CD4-positive, alpha-beta T cell treated with Interleukin-12 subunit alpha and Interleukin-12 subunit beta, for 1 hour (primary cell): ENCODE results near the gene CSNK2A1.
"Not testable (repeated sequence)": the region's sequence is repeated elsewhere in the genome, so short reads cannot be mapped to it uniquely, and the experiment has no call there.

Experiments
- DNase-seq: peaks from one replicate; pipeline ENCODE4 v3.0.0-alpha.2; 2020

The CSNK2A1 gene

DNA sequence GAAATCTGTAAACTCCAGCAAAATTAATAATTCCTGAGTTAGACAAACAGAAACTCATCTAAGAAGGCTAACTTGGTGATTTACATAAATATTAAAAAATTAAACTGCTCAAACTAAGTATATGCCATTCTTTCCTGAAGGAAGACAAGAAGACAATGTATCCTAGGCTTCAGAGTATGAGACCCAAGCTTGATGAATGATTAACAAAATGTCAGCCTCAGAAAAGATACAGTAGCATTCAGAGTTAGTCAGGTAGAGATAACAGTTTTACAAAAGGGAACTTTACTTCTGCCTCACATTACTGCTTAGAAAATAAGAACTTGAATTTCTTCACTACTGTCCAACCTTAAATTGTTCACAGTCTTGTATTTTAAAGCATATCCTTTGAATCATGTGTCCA, 12.0 kb downstream of the CSNK2A1 start:
- DNase-seq: no peak

DNA sequence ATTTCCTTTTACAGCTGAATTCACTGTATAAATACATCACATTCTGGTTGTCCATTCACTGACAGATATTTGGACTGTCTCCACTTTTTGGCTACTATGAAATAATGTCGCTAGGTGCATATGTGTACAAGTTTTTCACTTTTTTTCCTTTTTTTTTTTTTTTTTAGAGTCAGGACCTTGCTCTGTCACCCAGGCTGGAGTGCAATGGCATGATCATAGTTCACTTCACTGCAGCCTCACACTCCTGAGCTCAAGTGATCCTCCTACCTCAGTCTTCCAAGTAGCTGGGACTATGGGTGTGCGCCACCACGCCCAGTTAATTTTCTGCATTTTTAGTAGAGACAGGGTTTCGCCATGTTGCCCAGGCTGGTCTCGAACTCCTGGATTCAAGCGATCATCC, 13.3 kb downstream of the CSNK2A1 start:
- no peak for DNase-seq

DNA sequence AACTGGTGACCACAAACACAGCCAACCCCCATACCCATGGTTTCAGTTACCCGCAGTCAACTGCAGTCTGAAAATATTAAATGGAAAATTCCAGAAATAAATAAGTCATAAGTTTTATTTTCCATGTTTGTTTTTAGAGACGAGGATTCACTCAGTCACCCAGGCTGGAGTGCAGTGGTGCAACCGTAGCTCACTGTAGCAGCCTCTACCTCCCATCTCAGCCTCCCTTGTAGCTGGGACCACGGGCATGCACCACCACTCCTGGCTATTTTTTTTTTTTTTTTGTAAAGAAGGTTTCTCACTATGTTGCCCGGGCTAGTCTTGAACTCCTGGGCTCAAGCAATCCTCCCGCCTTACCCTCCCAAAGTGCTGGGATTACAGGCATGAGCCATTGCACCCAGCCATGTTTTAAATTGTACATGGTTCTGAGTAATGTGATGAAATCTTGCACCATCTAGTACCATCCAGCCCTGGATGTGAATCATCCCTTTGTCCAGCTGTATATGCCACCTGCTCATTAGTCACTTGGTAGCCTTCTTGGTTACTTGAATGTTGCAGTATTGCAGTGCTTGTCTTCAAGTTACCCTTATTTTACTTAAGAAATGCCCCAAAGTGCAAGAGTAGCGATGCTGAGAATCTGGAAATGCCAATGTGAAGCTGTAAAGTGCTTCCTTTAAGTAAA, 14.5 kb downstream of the CSNK2A1 start:
- DNase-seq: no peak

DNA sequence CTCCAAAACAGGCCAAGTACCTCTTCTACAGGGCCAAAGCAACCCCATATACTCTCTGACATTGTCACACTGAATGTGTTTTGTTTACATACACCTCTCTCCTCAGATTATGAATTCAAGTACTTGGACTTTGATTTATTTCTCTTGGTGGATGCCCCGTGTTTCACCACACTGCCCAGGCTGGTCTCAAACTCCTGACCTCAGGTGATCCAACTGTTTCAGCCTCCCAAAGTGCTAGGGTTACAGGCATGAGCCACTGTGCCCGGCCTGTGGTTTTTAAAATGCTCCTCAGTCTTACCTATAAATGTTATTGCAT, 16.1 kb downstream of the CSNK2A1 start:
- no peak for DNase-seq

DNA sequence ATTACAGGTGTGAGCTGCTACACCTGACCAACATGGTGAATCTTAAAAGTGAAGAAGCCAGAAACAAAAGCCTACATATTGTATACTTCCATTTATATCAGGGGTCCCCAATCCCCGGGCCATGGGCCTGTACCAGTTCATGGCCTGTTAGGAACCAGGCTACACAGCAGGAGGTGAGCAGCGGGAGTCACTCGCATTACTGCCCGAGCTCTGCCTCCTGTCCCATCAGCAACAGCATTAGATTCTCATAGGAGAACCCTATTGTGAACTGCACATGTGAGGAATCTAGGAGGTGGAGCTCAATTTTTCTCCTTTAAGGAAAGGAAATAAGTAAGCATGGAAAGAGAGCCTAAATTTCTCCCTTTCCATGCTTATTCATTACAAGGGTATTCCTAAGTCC, 21.7 kb downstream of the CSNK2A1 start:
- DNase-seq: no peak

DNA sequence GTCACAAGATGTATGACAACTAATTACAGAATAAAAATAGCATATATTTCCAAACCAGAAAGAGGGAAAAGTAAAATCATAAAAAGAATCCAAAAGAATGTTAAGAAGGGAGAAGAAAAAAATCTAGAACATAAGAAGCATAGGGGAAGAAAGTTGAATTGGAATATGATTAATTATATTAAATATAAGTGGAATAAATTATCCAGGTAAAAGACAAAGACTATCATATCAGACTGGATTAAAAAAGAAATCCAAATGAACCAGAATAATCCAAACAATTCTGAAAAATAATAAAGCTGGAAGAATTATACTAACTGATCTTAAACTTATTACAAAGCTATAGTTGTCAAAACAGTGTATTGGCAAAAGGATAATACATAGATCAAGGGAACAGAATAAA, 23.6 kb downstream of the CSNK2A1 start:
- no peak for DNase-seq

DNA sequence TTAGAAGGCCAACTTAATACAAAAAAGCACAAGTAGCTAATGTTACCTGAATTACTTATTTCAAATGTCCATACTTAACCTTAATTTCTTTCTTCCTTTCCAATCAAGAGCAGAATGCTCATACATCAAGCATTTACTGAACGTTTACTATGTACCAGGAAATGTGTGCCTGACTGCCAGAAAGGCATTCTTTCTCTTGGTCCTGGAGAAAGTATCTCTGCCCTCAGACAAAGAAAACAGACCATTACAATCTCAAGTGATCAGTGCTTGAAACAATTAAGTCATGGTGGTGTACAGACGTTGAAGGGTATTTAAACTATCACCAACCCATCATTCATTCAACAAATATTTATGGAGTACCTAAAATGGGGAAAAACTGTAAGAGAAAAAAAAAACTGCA, 26.4 kb downstream of the CSNK2A1 start:
- DNase-seq: no peak

DNA sequence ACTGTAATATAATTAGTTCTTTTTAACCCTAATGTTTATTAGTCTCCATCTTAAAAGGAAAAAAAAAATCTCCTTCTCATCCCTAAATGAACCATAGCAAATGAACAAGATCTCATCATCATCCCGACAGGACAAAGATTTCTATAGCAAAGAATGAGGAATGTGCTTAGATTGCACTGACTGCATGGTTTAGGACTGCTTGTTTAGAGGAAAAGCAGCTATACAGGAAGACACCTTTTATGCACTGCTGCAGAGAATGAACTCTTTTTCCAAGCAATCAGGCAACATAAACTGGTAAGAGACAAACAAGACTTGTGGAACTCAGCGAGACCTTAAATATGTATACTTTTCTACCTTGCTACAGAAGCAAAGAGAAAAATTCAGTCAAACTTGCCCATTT, 26.8 kb downstream of the CSNK2A1 start:
- no peak for DNase-seq

DNA sequence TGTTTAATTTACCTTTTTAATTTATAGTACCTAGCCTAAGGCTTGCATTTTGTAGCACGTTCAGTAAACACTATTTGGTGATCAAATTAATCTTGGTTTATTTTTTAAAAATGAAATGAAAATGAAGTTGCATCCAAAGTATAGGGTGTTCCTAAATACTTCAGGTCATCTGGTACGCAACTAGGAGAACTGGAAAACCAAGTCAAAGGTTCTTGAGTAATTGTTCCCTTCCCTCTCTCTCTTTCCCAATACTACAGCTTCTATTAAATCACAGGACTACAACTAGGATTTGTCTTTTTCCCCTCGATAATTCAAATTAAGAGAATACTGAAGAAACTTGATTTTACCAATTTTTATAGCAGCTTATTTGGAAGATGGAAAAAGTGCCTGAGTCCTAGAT, 27.9 kb downstream of the CSNK2A1 start:
- no peak for DNase-seq

DNA sequence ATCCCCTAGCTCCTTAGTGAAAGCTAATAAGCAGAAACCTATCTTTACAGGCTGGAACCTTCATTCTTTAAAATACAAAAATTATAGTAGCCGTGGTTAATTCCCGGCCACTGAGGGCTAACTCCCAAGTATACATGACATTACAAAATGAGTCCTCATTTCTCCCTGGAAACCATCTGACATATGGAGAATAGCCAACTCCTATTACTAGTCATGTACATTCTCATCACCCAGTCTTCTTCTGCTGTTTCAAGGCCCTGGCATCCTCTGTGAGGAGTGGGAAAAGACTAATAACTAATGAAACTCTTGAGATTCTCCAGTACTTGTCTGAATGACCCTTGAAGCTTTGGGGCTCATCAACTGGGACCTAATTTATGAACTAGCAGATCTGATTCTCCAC, 30.2 kb downstream of the CSNK2A1 start:
- DNase-seq: no peak

DNA sequence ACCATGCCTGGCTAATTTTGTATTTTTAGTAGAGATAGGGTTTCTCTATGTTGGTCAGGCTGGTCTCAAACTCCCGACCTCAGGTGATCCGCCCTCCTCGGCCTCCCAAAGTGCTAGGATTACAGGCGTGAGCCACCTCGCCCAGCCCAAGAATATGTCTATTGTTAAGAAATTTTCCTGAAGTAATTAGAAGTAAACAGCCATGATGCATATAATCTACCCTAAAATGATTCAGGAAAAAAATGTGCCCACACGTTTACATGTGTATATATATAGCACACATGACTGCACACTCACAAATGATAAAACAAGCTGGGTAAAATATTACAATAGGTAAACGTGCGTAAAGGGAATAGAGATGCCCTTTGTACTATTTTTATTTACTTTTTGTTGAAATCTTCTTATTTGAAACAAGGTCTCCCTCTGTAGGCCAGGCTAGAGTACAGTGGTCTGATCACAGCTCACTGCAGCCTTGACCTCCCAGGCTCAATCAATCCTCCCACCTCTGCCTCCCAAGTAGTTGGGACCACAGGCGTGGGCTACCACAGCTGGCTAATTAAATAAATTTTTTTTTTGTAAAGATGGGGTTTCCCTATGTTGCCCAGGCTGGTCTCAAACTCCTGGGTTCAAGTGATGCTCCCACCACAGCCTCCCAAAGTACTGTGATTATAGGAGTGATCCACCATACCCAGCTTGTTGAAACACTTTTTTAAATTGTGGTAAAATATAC, 33.1 kb downstream of the CSNK2A1 start:
- DNase-seq: not testable (repeated sequence)

DNA sequence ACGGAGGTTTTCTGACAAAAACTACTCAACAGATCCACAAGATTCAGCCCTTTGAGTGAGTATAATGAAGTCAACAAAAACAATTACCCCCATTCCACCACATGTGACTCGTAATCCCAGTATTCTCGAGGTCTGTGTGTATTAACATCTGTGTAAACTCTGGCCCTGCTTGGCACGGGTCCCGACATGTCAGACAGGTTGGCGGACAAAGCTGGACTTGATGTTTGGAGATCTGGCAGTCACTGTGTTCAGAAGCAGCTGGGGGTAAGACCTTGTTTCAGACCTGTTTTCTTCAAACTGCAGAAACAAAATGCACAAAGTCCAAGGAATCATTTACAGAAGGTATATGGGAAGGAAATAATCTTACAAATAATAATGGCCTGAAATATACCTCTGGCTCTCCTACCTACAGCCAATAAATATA, 35.2 kb downstream of the CSNK2A1 start:
- DNase-seq: not testable (repeated sequence)

DNA sequence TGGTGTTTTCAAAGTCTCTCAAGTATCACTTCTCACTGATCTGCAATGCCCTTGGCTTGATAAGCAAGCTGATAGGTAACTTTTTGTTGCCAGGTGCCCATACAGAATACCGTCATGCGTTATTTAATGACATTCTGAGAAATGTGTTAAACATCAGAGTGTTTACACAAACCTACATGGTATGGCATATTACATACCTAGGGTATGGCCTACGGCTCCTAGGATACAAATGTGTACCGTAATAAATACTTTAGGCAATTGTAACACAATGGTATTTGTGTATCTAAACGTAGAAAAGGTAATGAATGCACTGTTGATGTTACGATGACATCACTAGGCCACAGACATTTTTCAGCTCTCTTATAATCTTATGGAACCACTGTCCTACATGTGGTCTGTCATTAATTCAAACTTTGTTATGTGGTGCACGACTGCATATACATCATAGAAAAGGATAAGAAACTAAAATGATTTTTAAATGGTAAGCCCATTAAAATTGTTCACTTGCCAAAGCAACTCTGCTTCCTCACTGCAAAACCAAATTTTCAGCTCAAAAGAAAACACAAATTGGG, 35.7 kb downstream of the CSNK2A1 start:
- no peak for DNase-seq

DNA sequence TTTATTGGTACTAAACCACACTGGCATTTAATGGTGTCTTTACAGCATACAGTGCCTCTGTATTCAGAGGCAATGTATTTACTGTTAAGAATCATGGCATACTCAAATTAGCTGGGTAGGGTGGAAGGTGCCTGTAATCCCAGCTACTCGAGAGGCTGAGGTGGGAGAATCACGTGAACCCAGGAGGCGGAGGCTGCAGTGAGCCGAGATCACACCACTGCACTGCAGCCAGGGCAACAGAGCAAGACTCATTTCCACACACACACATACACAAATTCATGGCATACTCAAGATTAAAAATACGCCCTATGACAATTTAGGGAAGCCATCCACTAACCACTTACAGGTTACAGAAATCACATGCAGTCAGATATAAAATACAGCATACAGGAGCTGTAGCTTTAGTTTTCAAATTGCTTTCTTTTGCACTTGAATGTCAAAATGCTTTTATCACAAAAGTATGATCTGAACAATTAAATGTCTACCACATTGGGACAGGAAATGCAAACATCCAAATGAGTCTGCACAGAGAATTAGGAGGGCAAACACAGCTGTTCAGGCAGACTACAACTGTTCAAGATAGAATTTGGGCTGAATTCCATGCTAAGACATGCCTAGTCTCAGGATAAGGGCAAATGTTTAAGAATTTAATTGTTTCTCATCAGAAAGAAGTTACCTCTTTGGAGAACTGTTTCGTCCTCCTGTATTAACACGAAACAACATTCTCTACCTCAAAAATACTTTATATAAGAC, 36.4 kb downstream of the CSNK2A1 start:
- DNase-seq: no peak

DNA sequence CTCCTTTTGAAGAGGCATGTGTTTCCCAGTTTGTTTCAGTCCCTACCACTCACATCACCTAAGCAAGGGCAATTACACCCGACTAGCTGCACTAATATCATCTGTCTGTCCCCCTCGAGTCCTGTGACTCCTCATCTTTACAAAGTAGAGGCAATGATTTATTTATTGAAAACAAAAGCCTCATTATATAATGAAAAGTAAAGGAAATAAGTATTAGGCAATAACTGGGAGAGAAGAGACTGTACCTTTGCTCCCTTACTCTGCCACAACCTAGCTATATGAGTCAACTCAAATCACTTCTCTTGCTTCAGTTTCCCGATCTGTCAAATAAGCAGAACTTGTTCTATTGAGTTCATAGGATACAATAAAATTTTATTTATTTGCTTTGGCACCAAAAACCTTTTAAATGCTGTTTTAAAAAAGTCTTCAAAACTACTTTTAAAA, 38.9 kb downstream of the CSNK2A1 start:
- no peak for DNase-seq

DNA sequence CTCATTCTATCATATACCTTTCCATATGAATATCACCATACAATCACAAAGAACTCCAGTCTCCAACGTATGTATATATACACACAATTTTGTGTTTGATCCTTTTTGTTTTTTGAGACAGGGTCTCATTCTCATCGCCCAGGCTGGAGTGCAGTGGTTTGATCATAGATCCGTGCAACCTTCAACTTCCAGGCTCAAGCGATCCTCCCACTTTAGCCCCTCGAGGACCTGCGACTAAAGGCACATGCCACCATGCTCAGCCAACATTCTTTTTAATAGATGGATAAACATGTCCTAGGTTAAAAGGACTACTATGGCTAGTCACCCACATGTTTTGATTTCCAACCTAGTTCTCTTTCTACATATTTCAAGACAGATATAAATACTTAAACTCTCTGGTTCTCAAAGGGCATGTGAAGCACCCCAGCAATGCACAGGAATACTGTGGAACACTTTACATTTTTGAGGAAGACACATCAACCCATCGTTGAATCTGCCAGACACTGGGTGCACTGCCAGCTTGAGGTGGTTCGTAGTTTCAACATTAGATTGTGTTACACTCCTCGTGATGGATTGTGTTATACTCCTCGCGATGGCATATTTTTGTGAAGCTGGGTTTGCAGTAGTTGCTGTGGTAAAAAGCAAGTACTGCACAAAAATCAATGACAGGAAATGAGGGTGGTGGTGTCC, 40.4 kb downstream of the CSNK2A1 start:
- no peak for DNase-seq

DNA sequence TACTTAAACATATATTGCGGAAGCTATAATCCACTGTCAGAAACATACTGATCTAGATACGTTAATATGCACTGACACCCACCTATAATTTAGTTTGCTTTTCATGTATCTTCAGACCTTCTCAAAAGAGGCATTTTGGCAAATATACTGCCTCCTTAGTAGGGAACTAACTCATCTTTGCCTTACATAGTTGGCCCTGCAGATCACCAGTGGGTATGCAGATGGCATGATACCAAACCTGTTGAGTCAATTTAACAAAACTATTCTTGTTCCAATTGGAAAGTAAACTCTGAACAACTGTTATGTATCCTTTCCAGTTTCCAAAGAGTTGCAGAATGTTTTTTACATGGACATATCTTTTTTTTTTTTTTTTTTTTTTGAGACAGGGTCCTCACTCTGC, 45.6 kb downstream of the CSNK2A1 start:
- DNase-seq: no peak

DNA sequence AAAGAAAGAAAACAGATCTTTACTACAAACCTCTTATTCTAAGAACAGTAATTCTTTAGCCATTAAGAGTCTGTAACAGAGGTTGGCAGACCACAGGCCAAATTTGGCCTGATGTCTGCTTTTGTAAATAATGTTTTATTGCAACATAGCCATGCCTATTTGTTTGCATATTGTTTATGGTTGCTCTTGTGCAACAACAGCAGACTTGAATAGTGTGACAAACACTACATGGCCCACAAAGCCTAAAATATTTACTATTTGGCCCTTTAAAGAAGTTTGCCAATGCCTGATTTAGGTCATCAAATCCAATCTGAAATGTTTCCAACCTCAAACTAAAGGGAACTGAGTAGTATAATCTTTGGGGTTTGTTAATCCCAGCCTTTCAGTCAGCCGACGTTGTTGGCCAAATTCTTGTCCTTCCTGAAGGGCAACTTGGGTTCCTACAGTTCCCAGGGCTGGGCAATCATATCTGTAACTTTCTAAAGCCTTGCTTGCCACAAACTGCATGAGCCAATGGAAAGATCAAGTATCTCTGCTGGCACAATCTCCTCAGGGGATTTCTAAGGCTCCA, 47.4 kb downstream of the CSNK2A1 start:
- no peak for DNase-seq

DNA sequence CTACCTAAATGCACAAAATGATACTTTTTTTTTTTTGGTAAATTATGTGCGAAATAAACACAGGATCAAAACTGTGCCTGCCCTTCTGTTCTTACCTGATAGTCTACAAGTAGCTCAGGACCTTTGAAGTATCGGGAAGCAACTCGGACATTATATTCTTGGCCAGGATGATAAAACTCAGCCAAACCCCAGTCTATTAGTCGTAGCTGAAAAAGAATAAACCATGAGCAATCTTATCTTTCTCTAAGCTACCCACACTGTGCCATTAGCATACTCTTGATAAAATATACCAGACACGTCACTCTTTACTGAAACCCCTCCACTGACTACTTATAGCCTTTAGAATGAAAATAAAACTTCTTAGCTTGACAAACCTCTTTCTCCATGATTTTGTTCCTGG, 51.4 kb downstream of the CSNK2A1 start:
- no peak for DNase-seq

DNA sequence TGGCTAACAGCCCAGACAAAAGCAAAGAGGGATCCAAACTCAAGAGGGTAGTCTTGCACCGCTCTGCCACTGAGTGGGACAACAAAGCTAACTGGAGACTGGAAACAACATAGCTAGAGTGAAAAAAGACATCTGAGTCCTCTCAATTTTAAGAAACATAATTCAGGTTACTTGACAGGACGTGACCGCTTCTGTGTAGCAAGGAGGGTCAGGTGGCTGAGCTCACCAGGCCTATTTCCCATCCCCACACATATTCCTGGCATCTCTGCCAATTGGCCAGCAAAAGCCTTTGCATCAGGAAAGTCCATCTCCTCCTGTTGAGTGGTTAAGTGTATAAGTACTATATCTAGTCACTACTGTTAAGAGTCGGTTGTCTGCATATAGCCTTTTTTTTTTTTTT, 55.9 kb downstream of the CSNK2A1 start:
- no peak for DNase-seq

DNA sequence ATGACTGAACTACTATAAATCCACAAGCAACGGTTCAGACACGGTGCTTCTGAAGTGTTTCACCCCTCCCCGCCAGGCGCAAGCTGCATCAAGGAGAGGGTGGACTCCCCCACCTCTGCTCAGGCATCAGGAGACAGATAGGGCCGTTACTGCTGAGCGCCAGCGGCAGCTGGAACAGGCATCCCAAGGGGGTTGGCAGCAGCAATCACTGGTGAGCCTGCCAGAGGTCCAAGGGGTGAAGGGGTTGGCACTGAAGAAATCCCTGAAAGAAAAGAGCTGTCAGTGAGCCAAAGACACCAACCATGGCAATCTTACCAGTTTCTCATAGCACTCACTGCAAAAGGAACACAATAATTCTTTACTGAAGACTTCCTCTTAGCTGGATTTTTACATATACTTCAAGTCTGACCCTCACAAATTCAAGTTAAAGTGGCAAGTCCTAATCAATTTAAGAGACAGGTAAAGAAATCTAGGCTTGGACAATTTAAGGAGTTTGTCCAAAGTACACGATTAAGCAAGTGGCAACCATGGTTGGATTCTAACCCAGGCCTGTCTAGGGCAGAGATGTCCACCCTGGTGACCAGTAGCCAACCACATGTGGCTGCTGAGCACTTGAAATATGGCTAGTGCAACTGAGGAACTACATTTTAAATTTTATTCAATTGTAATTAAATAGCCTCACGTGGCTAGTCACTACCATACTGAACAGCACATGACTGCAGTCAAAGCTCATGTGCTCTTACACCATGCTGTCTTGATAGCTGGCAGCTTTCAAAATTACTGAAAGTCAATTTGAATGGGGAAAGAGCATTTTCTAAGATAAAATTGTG, 59.6 kb downstream of the CSNK2A1 start:
- DNase-seq: no peak

DNA sequence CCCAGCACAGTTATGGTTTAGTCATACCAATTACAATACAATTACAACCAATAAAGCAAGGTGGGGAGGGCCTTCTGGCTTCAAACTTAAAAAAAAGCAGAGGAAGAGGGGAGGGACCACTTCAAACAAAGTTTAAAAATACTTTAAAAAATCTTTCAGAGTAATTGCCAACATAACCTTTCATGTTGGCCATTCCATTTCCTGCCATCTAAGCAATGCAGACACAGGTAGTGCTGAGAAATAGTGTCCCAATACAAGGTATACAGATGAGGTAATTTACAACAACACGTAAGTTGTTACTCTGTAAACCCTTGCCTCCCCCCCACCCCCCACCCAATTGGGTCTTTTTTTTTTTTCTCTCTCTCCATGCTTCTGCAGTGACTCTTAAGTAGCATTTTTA, 62.4 kb downstream of the CSNK2A1 start:
- DNase-seq: peak; percentile 40
